B cell (primary cell): ENCODE measurements around the gene TXNRD1. TPM values are rescaled to one million over a fixed set of nuclear protein-coding genes. Genes with fewer than 3 reads are reported as not detected.

Source experiments
- ATAC-seq: fragments of 200-7000 bp; cut with Tn5 transposase; one replicate; pipeline ENCODE4 v1.10.0; 2021; ENCODE audit warnings: low read depth, mild to moderate bottlenecking, moderate number of reproducible peaks, moderate library complexity
- CTCF ChIA-PET: fragments of 350-600 bp; sonication (Branson Sonifier 250); formaldehyde crosslinking; loops from one replicate; lab custom pipeline; 2021; ENCODE audit warnings: antibody characterized with exemption, inconsistent platforms; lab: Charles Lee
- POLR2A ChIA-PET: fragments of 350-600 bp; sonication (Branson Sonifier 250); formaldehyde crosslinking; loops from one replicate; lab custom pipeline; 2021; ENCODE audit warnings: antibody characterized with exemption; lab: Charles Lee
- DNase-seq: peaks from one replicate; pipeline ENCODE4 v3.0.0; 2013
- H2AFZ ChIP-seq: 2 replicates; pipeline ENCODE4 v1.6.1; 2012; ENCODE audit warnings: mild to moderate bottlenecking, low read depth, low read length; ENCODE audit not compliant: insufficient read depth, poor library complexity, severe bottlenecking
- H3K27ac ChIP-seq, 2 donors: 1 replicate in 1 of 2; 2 replicates in 1 of 2; pipeline ENCODE4 v1.5.1; 2012 to 2013; ENCODE audit warnings: low read length in 2 of 2, mild to moderate bottlenecking in 2 of 2, moderate library complexity in 1 of 2
- H3K27me3 ChIP-seq, 4 experiments: fragments of 200-600 bp in 1 of 4; sonication (generic) in 1 of 4; replicated peaks in 1 of 4; 1 replicate in 2 of 4; 2 replicates in 2 of 4; pipeline versions ENCODE4 v1.6.1 to v1.7.0; 2013 to 2016; ENCODE audit warnings: low read length in 3 of 4, mild to moderate bottlenecking in 2 of 4, mixed read lengths in 1 of 4, moderate library complexity in 1 of 4; ENCODE audit not compliant: insufficient read depth in 4 of 4, control insufficient read depth in 3 of 4; ENCODE audit errors: control extremely low read depth in 1 of 4
- H3K36me3 ChIP-seq, 2 experiments: replicated peaks in 1 of 2; 1 replicate in 1 of 2; 2 replicates in 1 of 2; pipeline versions ENCODE4 v1.6.1 to v1.7.1; 2013; ENCODE audit warnings: low read length in 1 of 2; ENCODE audit not compliant: insufficient read depth in 2 of 2, control insufficient read depth in 1 of 2; ENCODE audit errors: control extremely low read depth in 1 of 2, extremely low read depth in 1 of 2
- H3K4me1 ChIP-seq, 2 donors: fragments of 200-600 bp in 1 of 2; sonication (generic) in 1 of 2; 1 replicate in 1 of 2; 2 replicates in 1 of 2; pipeline versions ENCODE4 v1.5.1 to v1.6.1; 2013 to 2017; ENCODE audit warnings: low read length in 2 of 2; ENCODE audit not compliant: control insufficient read depth in 2 of 2, insufficient read depth in 2 of 2
- H3K4me2 ChIP-seq: replicated peaks from 2 replicates; pipeline ENCODE3; 2012; ENCODE audit warnings: mild to moderate bottlenecking, low read depth, low read length; ENCODE audit not compliant: poor library complexity, severe bottlenecking
- H3K4me3 ChIP-seq, 5 experiments: fragments of 200-600 bp in 1 of 5; sonication (generic) in 1 of 5; 1 replicate in 3 of 5; 2 replicates in 2 of 5; pipeline versions ENCODE4 v1.5.1 to v1.7.0; 2011 to 2016; ENCODE audit warnings: low read length in 4 of 5, mild to moderate bottlenecking in 4 of 5, low read depth in 2 of 5, control low read depth in 1 of 5, moderate library complexity in 1 of 5; ENCODE audit not compliant: insufficient read depth in 1 of 5; ENCODE audit errors: control extremely low read depth in 1 of 5, extremely low read depth in 1 of 5
- H3K79me2 ChIP-seq: fragments of 200-600 bp; sonication (generic); one replicate; pipeline ENCODE4 v1.6.0; 2016; ENCODE audit warnings: low read length; ENCODE audit not compliant: control insufficient read depth, insufficient read depth
- H3K9ac ChIP-seq: fragments of 200-600 bp; sonication (generic); 2 replicates; pipeline ENCODE4 v1.6.1; 2017; ENCODE audit warnings: mild to moderate bottlenecking, low read length, moderate library complexity
- H3K9me3 ChIP-seq, 3 donors: one replicate each; pipeline versions ENCODE4 v1.6.1 to v1.7.1; 2013; ENCODE audit warnings: low read length in 2 of 3; ENCODE audit not compliant: control insufficient read depth in 2 of 3, insufficient read depth in 1 of 3; ENCODE audit errors: control extremely low read depth in 1 of 3
- H4K20me1 ChIP-seq: 2 replicates; pipeline ENCODE4 v1.6.0; 2012; ENCODE audit warnings: mild to moderate bottlenecking, low read length; ENCODE audit not compliant: insufficient read depth, control insufficient read depth, poor library complexity, severe bottlenecking
- H3K27ac Mint-ChIP-seq: one replicate; pipeline ENCODE4 v1.8.0; 2021; ENCODE audit warnings: mixed read lengths
- H3K27me3 Mint-ChIP-seq: one replicate; pipeline ENCODE4 v1.8.0; 2021; ENCODE audit warnings: mixed read lengths
- H3K4me1 Mint-ChIP-seq: one replicate; pipeline ENCODE4 v1.8.0; 2021; ENCODE audit warnings: mixed read lengths
- H3K4me3 Mint-ChIP-seq: one replicate; pipeline ENCODE4 v1.8.0; 2021; ENCODE audit warnings: mixed read lengths
- H3K9me3 Mint-ChIP-seq: one replicate; pipeline ENCODE4 v1.8.0; 2022; ENCODE audit warnings: mixed read lengths; ENCODE audit not compliant: insufficient read depth
- CTCF ChIP-seq: fragments of 200-600 bp; IDR thresholded peaks from one replicate; pipeline ENCODE4 v1.8.0; 2022; ENCODE audit warnings: antibody characterized with exemption, mild to moderate bottlenecking
- EZH2 ChIP-seq: IDR thresholded peaks from 2 replicates; pipeline ENCODE4 v1.6.1; 2012; ENCODE audit warnings: borderline replicate concordance, low read depth, mild to moderate bottlenecking, moderate library complexity, low read length; ENCODE audit not compliant: insufficient read depth, poor library complexity, severe bottlenecking
- WGBS: methylation state at CpG from one replicate; pipeline ENCODE4 v1.1.5; 2013; ENCODE audit warnings: missing lambda C conversion rate; ENCODE audit not compliant: insufficient coverage; 5-methylcytosine and 5-hydroxymethylcytosine counted together
- intact Hi-C: fragments of 100-400 bp; cut with micrococcal nuclease; formaldehyde crosslinking; loops from one replicate; pipeline ENCODE4 v1.10.0; 2022
- polyA plus RNA-seq: library from polyadenylated mRNA; depleted of rRNA; stranded (reverse); fragments of >200 nt; gene quantifications from 2 replicates; pipeline ENCODE4 v1.2.3, GENCODE V29; 2012
- total RNA-seq, 2 donors: library from RNA; stranded (reverse); fragments of 120-200 nt in 1 of 2; gene quantifications; 1 replicate in 1 of 2; 2 replicates in 1 of 2; pipeline versions ENCODE4 v1.2.3 to v1.2.4, GENCODE V29; 2013 to 2022

Gene TXNRD1
- total and polyA plus RNA-seq, 2 donors (not counting 1 experiment from before 2014, with no cell fraction given) = 10.1 to 44.6 TPM

- no peak for ATAC-seq
- Histone ChIP-seq H3K4me3 (no peak overlapping the region), H3K9ac (no peak overlapping the region), H3K4me2 (no peak overlapping the region), H2AFZ (no peak overlapping the region), H3K4me1 (peaks cover 4 to 12% of the 10 kb centered on the region in 2 donors), H4K20me1 (no peaks in the 10 kb centered on the region), H3K9me3 (no peaks in the 10 kb centered on the region), H3K27me3 (peaks cover 0 to 4% (median 0%) of the 10 kb centered on the region in 4 experiments), H3K27ac (no peak overlapping the region), H3K36me3 (no peaks in the 10 kb centered on the region), H3K79me2 (no peaks in the 10 kb centered on the region)
- no peak overlapping the region for H3K4me3 Mint-ChIP-seq
- intact Hi-C loops = loop anchor here (10.0 kb wide), 1 partner anchor 735 kb away; the partner anchor contains the start of gene SLC41A2
- POLR2A ChIA-PET = no interaction called here
- WGBS = 32% methylated on average over 2 of the region's 4 CpGs
- H3K27me3 Mint-ChIP-seq = peaks cover 17% of the 10 kb centered on the region
- H3K4me1 Mint-ChIP-seq = peaks cover 15% of the 10 kb centered on the region
- H3K27ac Mint-ChIP-seq = peak overlapping the region; percentile 16
- CTCF ChIA-PET = interaction anchor here (0.9 to 1.1 kb wide), 2 partner anchors 67 to 83 kb away, joined by 3 read pairs; no protein-coding TSS in a partner anchor
- DNase-seq = no peak
- H3K9me3 Mint-ChIP-seq = no peaks in the 10 kb centered on the region
- no peak for TF ChIP-seq EZH2
- TF ChIP-seq CTCF = no peak
Observed at GRCh38 chr12:104219908-104220404, 4.4 kb downstream of the TXNRD1 start.

- no peak overlapping the region for H3K4me3 Mint-ChIP-seq
- Histone ChIP-seq H4K20me1 (no peaks in the 10 kb centered on the region), H3K36me3 (no peaks in the 10 kb centered on the region), H3K4me1 (peaks cover 4 to 5% of the 10 kb centered on the region in 2 donors), H3K79me2 (no peaks in the 10 kb centered on the region), H2AFZ (no peak overlapping the region), H3K4me2 (no peak overlapping the region), H3K4me3 (no peak overlapping the region), H3K9me3 (no peaks in the 10 kb centered on the region), H3K27ac (no peak overlapping the region), H3K9ac (no peak overlapping the region), H3K27me3 (peaks cover 0 to 2% (median 0%) of the 10 kb centered on the region in 4 experiments)
- ChIA-PET POLR2A (no interaction called here), CTCF (interaction anchor here (1.1 kb wide), 1 partner anchor 66 kb away, joined by 3 read pairs; no protein-coding TSS in a partner anchor)
- no peak overlapping the region for H3K27ac Mint-ChIP-seq
- 100% methylated on average over 3 of the region's 6 CpGs for WGBS
- H3K27me3 Mint-ChIP-seq = peaks cover 17% of the 10 kb centered on the region
- ATAC-seq = no peak
- no peaks in the 10 kb centered on the region for H3K9me3 Mint-ChIP-seq
- intact Hi-C loops = no loop called here
- DNase-seq = no peak
- H3K4me1 Mint-ChIP-seq = peaks cover 10% of the 10 kb centered on the region
- TF ChIP-seq CTCF (no peak), EZH2 (no peak)
Observed at GRCh38 chr12:104220931-104221330, 5.4 kb downstream of the TXNRD1 start.
